Hematopoietic multipotent progenitor cell treated with erythropoietin and hydrocortisone succinate and interleukin-3 and kit ligand, for 15 days (in vitro differentiated cells): ENCODE data around the gene B4GALNT3.

Source experiments
- DNase-seq: peaks from one replicate; pipeline ENCODE4 v3.0.0-alpha.2; 2015; ENCODE audit warnings: low spot score

The B4GALNT3 gene

DNA sequence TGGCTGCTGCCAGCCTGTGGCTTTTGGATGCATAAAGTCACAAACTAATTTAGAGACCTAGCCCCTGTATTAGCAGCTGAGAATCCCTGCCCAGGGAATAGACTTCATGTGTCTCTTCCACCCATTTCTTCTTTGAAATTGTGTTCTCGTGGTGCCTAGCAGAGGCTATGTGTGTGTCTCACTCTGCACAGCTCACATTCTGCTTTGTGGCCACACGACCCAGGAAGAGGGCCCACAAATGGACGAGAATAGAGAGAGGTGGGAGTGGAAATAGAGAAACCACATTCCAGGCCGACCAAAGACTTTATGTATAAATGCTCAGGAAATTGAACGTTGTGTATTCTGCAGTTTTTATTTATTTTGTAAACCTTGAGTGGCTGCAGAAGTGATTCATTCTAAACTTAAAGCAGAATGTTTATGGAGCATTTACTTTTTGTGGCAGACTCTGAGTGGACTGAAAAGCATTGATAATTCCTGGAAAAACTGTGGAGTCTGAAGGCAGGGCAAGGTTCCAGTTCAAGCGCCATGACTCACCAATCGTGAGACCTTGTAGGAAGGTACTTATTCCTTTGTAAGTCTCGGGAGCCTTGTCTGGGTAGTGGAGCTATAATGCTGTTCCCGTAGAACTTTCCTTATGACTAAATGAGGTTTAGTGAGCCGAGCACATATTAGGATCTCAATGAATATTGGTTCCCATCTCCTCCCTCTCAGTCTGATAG is 9.1 kb downstream of the B4GALNT3 start:
- no peak for DNase-seq

DNA sequence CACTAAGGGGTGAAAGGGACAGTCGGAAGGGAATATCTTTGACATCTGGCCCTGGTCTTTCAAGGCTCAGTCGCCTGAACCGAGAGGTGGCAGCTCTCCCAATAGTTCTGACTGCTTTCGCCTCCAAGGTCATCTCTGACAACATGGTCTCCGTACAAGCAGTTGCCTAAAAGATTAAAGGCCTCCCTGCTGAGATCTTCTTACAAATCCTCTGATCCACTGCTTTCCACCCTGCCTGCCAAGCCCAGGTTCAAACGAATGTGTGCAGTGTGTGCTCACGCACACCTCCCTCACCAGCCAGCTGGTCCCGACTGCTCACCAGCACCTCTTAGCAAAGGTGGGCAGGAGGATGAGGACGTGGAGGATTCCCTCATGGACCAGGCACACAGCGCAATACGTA is 10.4 kb downstream of the B4GALNT3 start:
- DNase-seq: no peak

DNA sequence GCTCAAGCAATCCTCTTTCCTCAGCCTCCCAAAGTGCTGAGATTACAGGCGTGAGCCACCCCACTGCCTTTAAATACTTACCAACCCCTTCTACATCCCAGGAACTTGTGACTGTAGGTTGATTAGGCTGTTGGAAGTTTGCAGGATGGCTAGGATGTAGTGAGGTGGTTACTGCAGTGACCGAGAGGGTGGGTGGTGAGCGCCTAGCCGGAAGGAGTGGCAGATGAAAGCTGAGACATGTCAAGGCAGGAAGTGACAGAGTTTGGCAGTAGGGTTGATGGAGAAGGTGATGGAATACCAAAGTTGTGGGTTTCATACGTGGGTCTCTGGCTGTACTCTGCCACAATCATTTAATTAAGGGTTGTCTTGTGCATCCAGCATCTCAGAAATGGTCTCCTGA is 13.5 kb downstream of the B4GALNT3 start:
- no peak for DNase-seq

DNA sequence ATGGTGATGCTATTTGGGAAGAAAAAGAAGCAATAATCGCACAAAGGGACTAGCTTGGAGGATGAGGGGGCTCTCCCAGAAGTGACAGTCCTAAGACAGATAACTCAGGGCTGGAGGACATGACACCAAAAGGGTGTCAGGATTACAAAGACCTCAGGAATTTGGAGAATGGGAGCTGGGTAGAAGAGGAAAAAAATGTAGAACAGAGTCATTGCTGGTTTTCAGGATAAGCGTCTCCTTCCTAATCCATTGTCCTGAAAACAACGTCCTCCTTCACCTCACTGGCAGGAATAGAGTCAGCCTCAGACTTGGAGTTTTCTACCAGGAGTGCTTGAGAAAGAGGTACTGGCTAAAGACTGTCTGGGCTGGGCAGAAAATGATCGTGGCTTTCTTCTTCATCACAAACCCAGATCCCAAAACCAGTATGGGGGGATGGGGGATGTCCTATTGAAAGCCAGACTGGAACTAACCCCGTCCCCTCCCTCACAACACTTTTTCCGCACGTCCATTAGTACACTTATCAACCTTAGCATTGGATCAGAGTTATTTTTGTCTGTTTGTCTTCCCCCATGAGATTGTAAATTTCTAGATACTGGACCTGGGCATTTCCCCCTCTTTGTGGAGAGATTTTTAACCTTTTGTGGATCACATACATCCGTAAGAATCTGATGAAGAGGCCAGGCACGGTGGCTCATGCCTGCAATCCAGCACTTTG is 14.3 kb downstream of the B4GALNT3 start:
- no peak for DNase-seq

DNA sequence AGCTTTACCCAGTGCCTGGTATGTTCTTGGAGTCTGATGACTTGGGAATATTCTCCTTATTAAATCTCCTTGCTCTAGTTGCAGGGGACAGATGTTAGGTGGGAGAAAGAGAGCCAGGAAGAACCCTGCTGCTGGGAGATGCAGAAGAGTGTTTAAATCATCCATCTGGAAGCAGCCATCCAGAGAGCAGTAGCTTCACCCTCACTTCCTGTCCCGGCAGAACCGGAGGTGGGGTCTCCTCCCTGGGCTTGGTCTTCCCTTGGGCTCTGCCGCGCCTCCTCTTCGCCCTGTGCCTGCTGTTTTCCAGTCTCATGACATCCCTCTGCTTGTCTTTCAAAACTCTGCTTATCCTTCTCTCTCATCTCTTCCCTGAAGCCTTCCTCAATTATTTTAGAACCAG is 15.5 kb downstream of the B4GALNT3 start:
- no peak for DNase-seq

DNA sequence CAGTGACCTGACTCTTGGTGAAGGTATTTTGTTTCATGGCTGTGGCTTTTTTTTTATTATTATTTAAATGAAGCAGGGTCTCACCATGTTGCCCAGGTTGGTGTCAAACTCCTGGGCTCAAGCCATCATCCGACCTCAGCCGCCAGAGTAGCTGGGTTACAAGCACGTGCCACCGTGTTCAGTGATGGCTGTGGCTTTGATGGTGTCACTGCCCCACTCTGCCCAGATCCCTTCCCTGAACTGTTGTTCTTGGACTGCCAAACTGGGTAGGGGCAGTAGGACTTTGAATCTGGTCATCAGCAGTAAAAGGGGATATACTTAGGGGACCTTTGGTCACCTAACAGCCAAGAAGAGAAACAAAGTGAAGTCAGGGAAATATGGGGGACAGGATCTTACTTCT is 19.4 kb downstream of the B4GALNT3 start:
- DNase-seq: no peak

GRCh38 chr12:480831-481816 is 21.4 kb downstream of the B4GALNT3 start:
- DNase-seq: no peak

DNA sequence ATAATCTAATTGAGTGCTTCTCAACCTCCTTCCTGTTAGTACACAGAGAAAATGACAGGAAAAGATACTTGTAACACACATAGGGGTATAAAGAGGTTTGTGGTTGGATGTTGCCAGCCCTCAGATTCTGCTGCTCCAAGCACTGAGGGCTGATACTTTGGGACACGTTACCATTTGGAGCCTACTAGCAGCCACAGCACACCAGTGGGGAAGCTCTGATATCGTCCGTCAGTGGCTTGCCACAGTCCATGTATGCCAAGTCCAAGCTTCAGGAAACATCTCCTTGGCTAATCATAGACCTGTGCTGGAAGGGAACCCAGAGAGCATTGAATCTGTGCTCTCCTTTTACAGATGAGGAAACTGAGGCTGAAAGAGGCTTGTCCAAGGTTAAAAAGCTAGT is 22.3 kb downstream of the B4GALNT3 start:
- no peak for DNase-seq

DNA sequence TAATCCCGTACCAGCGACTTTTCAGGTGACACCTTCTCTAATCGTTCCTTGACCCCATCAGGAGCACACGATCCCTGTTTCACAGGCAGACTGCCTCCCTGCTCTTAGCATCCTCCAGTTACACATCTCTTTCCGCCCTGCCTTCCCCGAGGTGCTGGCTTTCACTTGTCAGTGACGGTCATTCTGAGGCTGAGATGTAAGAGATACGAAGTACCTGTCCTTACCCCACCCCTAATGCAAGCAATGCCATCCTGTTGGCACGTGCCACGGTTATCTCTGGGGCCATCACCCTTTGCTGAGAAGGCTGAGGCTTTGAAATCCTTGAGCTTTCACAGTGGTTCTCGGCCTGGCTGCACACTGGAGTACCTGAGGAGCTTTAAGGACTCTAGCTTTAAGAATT is 24.4 kb downstream of the B4GALNT3 start:
- DNase-seq: no peak

DNA sequence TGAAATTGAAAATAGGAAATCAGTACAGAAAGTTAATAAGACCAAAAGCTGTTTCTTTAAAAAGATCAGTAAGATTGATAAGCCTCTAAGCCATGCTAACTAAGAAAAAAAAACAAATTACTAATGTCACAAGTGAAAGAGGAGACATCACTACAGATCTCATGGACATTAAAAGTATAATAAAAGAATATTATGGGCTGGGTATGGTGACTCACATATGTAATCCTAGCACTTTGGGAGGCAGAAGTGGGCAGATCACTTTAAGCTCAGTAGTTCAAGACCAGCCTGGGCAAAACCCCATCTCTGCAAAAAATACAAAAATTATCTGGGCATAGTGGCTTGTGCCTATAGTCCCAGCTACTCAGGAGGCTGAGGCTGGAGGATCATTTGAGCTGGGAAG is 30.5 kb downstream of the B4GALNT3 start:
- no peak for DNase-seq

DNA sequence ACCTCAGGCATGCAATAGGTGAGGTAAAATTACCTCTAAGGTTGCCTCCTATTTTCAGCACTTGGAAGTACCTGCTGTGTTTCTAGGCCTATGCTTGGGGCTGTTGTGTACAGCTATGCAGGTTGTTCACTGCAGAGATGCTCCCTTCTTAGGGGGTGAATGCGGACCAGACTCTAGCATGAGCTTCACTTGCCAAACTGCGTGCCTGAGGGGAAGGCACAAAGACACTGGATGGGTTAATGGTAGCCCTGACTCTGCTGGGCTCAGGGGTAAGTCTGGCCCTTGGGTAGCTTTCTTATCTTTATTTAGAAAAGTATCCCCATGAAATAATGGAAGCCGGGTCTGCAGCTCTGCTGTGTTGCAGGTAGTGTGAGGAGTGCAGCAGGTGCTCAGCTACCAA is 35.7 kb downstream of the B4GALNT3 start:
- no peak for DNase-seq

GRCh38 chr12:496736-497135 is 37.0 kb downstream of the B4GALNT3 start:
- DNase-seq: no peak

- DNase-seq: no peak
Observed at GRCh38 chr12:497501-498160, 37.9 kb downstream of the B4GALNT3 start.

DNA sequence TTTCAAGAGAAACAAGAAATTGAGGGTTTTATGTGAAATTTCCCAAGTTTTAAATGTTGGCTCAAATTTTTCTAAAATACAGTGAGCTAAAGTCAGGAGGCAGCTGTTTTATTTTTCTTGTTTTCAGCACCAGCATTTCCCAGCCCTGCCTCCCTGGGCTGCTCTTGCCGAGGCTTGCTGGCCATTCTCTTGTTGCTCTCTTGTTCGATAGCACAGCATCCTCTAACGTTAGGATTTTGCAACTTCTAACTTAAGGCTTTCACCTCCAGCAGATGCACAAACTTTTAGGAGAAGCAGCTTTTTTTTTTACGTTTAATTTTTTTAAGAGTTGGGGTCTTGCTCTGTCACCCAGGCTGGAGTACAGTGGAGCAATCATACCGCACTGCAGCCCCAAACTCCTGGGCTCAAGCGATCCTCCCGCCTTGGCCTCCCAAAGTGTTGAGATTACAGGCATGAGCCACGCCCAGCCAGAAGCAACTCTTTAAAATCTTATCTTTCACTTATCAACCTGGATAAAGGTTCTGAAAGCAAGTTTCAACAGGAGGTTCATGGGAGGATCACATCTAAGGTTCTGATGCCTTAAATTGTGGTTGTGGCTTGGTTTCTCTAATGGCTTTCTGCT is 40.2 kb downstream of the B4GALNT3 start:
- DNase-seq: no peak

- DNase-seq: no peak
Observed at GRCh38 chr12:501722-502447, 42.1 kb downstream of the B4GALNT3 start.

- no peak for DNase-seq
Observed at GRCh38 chr12:503111-503761, 43.5 kb downstream of the B4GALNT3 start.

DNA sequence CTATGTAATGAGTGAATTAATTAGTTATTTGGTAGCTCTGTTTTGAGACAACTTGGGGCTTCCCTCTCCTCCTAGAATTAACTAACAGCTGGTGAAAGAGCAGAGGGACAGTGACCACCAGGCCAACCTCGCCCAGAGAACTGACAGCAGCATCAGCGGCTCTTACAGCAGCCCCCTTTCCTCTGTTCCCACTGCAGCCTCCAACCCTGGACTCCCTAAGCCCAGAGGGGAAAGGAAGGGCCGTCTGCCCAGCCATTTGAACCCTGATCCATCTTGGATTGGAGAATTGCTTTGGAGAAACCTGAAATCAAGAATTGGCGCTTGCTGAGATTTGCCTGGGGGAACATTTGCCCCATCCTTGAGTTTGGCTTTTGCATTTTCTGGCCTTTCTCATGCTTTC is 45.5 kb downstream of the B4GALNT3 start:
- no peak for DNase-seq

DNA sequence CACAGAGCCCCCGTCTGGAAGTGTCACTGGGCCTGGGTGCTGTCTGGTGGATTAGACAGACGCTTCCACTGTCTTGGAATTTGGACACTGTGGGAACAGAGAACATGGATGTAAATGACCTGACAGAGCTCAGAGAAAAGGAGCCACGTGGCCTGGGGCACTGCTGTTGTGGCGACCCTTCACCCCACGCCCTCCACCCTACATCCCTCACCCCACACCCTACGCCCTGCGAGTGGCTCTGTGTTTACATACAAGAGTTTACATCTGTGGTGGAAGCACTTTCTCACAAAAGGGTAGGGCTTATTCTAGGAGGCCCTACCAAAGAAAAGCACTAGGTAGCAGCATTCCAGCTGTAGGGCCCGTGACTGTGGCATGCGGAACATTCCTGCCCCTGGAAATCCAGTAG is 47.7 kb downstream of the B4GALNT3 start:
- DNase-seq: no peak

DNA sequence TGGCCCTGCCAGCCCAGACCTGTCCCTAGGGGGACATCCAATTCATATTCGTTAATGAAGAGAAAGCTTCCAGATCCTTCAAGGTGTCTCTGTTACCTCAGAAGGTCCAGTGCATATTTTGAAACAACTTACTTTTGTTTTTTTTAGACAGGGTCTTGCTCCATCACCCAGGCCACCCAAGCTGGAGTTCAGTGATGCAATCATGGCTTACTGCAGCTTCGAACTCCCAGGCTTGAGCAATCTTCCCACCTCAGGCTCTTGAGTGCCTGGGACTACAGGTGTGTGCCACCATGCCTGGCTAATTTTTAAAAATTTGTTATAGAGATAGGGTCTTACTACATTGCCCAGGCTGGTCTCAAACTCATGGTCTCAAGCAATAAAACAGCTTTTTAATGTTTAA is 48.4 kb downstream of the B4GALNT3 start:
- no peak for DNase-seq

GRCh38 chr12:508795-509194 is 49.1 kb downstream of the B4GALNT3 start:
- no peak for DNase-seq
